HG02981 (cell line): ENCODE results near the gene ZFP36L1.

Experiments used
- ATAC-seq: cut with Tn5 transposase; IDR thresholded peaks from one replicate; pipeline ENCODE4 v1.9.1; 2021; ENCODE audit warnings: mild to moderate bottlenecking, moderate library complexity; ENCODE audit not compliant: unreplicated experiment

Gene ZFP36L1

DNA sequence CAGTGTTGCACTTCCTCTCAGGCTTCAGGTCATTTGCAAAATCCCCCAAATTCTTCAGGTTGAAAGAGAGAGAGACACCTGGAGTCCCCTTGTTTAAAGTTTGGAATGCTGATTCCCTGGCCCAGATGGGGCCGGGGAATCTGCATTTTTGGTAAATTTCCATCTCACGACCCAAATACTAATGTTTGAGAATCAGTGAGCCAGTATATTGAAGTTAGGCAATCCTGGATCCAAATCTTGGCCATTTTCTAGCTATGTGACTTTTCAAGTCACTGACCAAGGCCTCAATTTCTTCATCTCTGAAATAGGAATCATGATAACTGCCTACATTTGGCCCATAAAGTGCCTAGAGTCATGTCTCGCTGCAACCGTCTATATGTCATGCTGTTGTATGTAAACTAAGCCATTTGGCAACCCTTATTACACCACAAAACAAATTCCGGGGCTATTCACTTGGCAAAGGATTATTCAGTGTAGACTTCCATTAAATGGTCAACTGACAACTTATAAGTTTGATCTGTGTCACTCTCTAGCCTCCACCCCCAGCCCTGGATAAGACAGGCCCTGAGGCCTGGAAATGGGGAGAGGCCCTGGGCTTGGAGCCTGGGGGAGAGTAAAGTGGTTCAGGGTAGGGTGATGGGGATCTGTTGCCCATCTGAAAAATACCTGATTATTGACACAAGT, 3.7 kb upstream of the ZFP36L1 start:
- ATAC-seq: no peak

GRCh38 chr14:68795597-68796417, 2.9 kb upstream of the ZFP36L1 start:
- peak; percentile 37 for ATAC-seq

DNA sequence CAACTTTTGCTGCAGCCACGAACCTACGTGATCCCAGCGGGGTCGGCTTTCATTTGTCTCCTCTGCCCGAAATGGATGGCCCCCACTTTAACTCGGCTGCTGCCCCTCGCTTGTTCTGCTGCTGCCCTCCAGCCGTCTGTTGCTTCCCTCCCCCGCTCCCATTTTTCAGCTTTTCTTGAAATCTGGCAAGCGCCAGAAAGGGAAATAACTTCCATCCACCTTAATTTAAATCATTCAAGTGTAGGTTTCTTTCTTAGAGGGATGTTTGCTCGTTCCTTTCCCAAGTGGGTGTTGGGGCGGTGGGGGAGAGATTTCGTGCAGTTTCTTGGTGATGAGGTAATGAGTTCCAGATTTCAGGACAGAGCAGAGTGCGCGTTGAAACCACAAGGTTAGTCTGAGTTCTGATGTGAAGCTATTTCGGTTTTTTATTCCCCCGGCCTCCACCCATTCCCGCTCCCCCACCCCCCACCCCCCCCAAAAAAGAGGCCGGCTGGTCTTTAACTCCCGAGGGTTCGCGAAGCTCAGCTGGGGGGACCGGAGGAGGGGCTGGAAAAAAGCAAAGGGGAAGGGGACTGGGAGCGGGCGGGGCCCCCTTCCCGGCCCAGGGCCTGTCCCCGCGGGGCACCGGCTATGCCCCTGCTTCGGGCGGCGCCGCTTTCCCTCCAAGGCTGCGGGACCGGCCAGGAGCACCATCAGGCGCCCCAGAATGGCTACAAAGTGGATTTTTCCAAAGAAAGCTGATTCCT, 2.2 kb upstream of the ZFP36L1 start:
- no peak for ATAC-seq

GRCh38 chr14:68794130-68794850, 1.4 kb upstream of the ZFP36L1 start:
- no peak for ATAC-seq

- ATAC-seq: no peak
Observed at GRCh38 chr14:68793734-68794129, 865 bp upstream of the ZFP36L1 start.

DNA sequence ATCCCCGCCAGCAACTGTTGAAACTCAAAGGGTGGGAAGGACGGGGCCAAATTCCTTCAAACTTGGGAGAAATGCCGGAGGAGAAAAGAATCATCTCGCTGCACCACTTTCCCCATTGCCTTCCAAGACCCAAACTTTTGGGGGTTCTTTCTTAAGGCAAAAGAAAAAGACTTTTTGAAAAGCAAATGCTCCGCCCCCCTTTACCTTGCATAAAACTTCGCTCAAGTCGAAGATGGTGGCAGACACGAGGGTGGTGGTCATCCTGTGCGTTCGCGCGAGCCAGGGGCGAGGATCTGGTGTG, 239 bp downstream of the ZFP36L1 start:
- ATAC-seq: no peak

GRCh38 chr14:68791902-68792677, 777 bp downstream of the ZFP36L1 start:
- no peak for ATAC-seq

GRCh38 chr14:68791078-68791901, 1.6 kb downstream of the ZFP36L1 start:
- no peak for ATAC-seq

DNA sequence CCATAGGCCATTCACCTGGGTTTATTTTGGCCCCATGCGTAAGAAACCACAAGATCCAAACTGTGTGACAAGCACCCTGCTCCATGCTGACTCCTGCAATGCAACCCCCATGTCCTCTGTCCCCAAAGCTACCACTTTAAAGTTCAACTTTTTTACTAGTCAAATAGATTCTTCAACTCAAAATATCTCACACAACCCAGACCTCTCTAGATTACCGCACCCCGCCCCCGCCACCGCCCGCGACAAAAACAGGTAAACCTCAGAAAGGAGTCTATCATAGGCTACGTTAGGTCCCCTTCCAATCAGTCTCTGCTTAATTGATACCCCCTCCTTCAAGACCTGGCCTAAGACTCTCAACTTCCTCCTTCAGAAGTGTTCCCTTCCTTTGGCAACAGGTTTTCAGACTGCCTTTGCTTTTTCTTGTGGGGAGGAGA, 2.2 kb downstream of the ZFP36L1 start:
- no peak for ATAC-seq

GRCh38 chr14:68789821-68790643, 2.8 kb downstream of the ZFP36L1 start:
- no peak for ATAC-seq

DNA sequence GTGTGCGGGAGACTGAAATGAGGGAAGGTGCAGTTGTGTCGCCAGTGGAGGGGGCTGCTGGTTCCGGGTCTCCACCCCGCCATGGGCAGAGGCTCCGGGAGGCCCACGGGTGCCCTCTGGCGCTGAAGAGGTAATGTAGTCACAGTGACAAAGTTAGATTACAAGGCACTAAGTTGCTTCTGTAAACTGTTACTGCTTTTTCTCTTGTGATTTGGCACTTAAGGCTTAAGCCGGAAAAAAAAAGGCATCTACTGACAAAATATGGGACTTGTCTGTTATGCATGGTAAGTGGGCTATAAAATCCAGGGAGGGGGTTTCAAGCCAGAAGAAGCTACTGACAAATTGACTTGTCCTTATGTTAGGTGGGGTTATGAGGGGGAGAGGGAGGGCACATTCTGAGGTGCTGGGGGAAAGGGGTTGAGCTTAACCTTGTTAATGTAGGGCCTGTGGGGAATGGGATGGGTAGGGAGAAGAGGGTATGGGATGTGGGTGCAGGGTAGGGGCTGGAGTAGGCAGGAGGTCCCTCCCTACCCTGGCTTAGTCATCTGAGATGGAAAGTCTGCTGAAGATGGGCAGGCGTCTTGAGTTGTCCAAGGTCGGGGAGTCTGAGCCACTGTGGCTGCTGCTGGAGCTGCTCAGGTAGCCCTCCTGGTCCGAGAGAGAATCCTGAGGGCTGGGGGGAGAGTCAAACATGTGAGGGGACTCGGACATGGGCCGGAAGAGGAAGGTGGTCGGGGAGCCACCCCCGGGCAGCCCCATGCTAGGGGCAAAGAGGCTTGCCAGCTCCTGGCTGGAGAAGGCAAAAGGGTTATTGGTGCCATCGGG, 3.7 kb downstream of the ZFP36L1 start:
- no peak for ATAC-seq

GRCh38 chr14:68788275-68788995, 4.4 kb downstream of the ZFP36L1 start:
- ATAC-seq: no peak

GRCh38 chr14:68787092-68787992, 5.5 kb downstream of the ZFP36L1 start:
- no peak for ATAC-seq

DNA sequence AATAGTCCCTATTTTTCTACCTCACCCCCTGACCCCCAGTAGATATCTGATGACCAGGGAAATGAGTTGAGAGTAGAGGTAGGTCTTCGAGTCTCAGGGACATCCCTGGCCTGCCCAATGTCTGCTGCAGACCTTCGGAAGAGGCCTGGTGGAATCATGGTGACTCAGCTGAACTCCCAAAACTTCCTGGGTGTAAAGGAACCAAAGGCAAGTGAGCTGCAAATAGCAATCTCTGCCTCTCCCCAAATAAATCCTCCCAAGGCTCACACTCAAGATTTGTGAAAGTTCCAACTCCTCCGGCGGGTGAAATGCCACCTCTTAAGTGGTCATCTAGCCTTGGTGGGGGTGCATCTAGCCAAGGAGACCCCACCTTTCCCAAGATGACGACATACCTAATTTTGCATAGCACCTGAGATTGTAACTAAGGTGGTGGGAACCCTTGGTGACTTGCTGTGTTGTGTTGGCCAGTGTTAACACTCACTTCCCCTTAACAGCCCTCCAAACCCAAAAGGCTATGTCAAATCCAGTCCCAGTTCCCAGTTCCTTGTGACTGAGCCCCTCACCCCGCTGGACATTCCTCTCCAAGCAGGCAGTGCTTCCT, 6.3 kb downstream of the ZFP36L1 start:
- no peak for ATAC-seq

GRCh38 chr14:68785534-68786490, 7.1 kb downstream of the ZFP36L1 start:
- no peak for ATAC-seq
